Measurements from ENCODE around the gene EIF2D.

DNA sequence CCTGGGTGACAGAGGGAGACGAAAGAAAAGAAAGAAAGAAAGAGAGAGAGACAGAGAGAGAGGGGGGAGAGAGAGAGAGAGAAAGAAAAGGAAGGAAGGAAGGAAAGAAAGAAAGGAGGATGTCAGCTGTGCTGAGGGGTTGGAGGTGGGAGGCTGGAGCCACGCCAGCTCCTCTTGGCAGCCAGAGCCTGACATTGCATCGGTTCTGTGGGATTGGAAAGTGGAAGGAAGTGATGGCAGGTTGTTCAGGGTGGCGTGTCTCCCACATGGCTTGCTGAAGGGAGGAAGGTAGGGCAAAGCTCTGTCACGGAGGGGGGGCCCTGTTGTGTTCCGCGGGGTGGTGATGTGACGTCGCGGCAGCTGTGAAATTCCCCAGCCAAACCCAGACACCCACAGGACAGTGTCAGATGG is 30.7 kb downstream of the EIF2D start:
- no peak for TF ChIP-seq POLR2A (IDR thresholded peaks at IDR 0.05; ENCODE audit: low read length)
- TF ChIP-seq GATA1 (IDR thresholded peaks at IDR 0.05; ENCODE audit: low read depth, low read length) = no peak

Measured in erythroblast (primary cell).